ENCODE data around the gene DSP. TPM values are rescaled to one million over a fixed set of nuclear protein-coding genes. Genes with fewer than 3 reads are reported as not detected.

The DSP gene
- total and polyA plus RNA-seq, 2 of the 13 experiments (the other 11 are each of a cell fraction or from before 2014, with no cell fraction given): 89.8 to 117 TPM

GRCh38 chr6:7590918-7591302 is 49.4 kb downstream of the DSP start (continued):
- no peak for TF ChIP-seq TMF1 (CRISPR knock-in tag; IDR thresholded peaks at IDR 0.05; ENCODE audit: low read depth)
- no peak for TF ChIP-seq ZBTB44 (CRISPR knock-in tag; IDR thresholded peaks at IDR 0.05)
- TF ChIP-seq CC2D1A (CRISPR knock-in tag; IDR thresholded peaks at IDR 0.05): 0 out of 2 replicates have a peak, but pooled peaks have one; percentile 40
- TF ChIP-seq PAX8 (CRISPR knock-in tag; IDR thresholded peaks at IDR 0.05; ENCODE audit: borderline replicate concordance): no peak
- no peak for TF ChIP-seq ZNF513 (CRISPR knock-in tag; conservative IDR thresholded peaks at IDR 0.05)
- TF ChIP-seq CENPBD1 (CRISPR knock-in tag; IDR thresholded peaks at IDR 0.05; ENCODE audit: borderline replicate concordance, low read depth): no peak
- no peak for TF ChIP-seq ZNF354B (CRISPR knock-in tag; IDR thresholded peaks at IDR 0.05)
- peak; percentile 38; the same call in 1 of the 2 replicates for TF ChIP-seq ZNF460 (CRISPR knock-in tag; IDR thresholded peaks at IDR 0.05; ENCODE audit: borderline replicate concordance)
- no peak for TF ChIP-seq ARNTL (CRISPR knock-in tag; IDR thresholded peaks at IDR 0.05)
- TF ChIP-seq ZNF263 (CRISPR knock-in tag; IDR thresholded peaks at IDR 0.05): no peak
- no peak for TF ChIP-seq WIZ (CRISPR knock-in tag; IDR thresholded peaks at IDR 0.05)
- no peak for TF ChIP-seq ZBTB7A (CRISPR knock-in tag; IDR thresholded peaks at IDR 0.05)
- TF ChIP-seq ZSCAN9 (CRISPR knock-in tag; IDR thresholded peaks at IDR 0.05; ENCODE audit: borderline replicate concordance): no peak
- TF ChIP-seq MXI1 (IDR thresholded peaks at IDR 0.05; ENCODE audit: borderline replicate concordance, low read depth, low read length): peak; percentile 32; the same call in 1 of the 3 replicates
- TF ChIP-seq SAP130 (CRISPR knock-in tag; IDR thresholded peaks at IDR 0.05; ENCODE audit: low read depth): peak; percentile 60; the same call in 1 of the 2 replicates
